Mucosa of descending colon (tissue), 3 donors: Measurements from ENCODE around the gene PPP1R18. TPM values are rescaled to one million over a fixed set of nuclear protein-coding genes. Genes with fewer than 3 reads are reported as not detected.
"Not testable (repeated sequence)": the region's sequence is repeated elsewhere in the genome, so short reads cannot be mapped to it uniquely, and the experiment has no call there.

Experiments used
- ATAC-seq: fragments of 200-7000 bp; cut with Tn5 transposase; one replicate; pipeline ENCODE4 v1.9.1; 2020; ENCODE audit warnings: mild to moderate bottlenecking, moderate library complexity
- DNase-seq, 3 donors: peaks; one replicate each; pipeline ENCODE4 v3.0.0-alpha.2; 2020
- H3K36me3 ChIP-seq: fragments of 200-600 bp; one replicate; pipeline ENCODE4 v1.8.0; 2021; ENCODE audit warnings: low read depth, mild to moderate bottlenecking
- H3K4me1 ChIP-seq: fragments of 200-600 bp; one replicate; pipeline ENCODE4 v1.8.0; 2021; ENCODE audit warnings: low read depth, mild to moderate bottlenecking
- H3K4me3 ChIP-seq: fragments of 200-600 bp; one replicate; pipeline ENCODE4 v1.8.0; 2021; ENCODE audit warnings: mild to moderate bottlenecking
- H3K9me3 ChIP-seq: fragments of 200-600 bp; one replicate; pipeline ENCODE4 v1.8.0; 2021; ENCODE audit warnings: mild to moderate bottlenecking
- intact Hi-C, 2 donors: fragments of 100-400 bp; cut with DNase I in 1 of 2; cut with micrococcal nuclease in 1 of 2; formaldehyde crosslinking; loops; one replicate each; pipeline versions ENCODE4 v1.11.0 to v1.11.1; 2022; cut with DNase I, micrococcal nuclease
- total RNA-seq, 3 donors: library from RNA; stranded (reverse); fragmentation: NEBNext Ultra II Directional in 2 of 3; extraction: Animal tissue kit (Norgen Biotek cat#: 25700) in 2 of 3; gene quantifications; one replicate each; pipeline versions ENCODE4 v1.2.1 to v1.2.4, GENCODE V29; 2021 to 2023
- TF ChIP-seq, protein P1 (sequence below): fragments of 200-600 bp; IDR thresholded peaks from one replicate; pipeline ENCODE4 v1.8.0; 2022; ENCODE audit warnings: antibody characterized with exemption, mild to moderate bottlenecking
- donor health status: DM: no; HTN: no; CAD: no; lungs with moderate emphysema.
- donor health status: DM: no; HTN: no; CAD: no.
- donor health status: DM: no; HTN: yes; CAD: no.

The PPP1R18 gene
- total RNA-seq, 3 donors from 2014 or later: 8.6 to 55.1 (median 22.1) TPM

DNA sequence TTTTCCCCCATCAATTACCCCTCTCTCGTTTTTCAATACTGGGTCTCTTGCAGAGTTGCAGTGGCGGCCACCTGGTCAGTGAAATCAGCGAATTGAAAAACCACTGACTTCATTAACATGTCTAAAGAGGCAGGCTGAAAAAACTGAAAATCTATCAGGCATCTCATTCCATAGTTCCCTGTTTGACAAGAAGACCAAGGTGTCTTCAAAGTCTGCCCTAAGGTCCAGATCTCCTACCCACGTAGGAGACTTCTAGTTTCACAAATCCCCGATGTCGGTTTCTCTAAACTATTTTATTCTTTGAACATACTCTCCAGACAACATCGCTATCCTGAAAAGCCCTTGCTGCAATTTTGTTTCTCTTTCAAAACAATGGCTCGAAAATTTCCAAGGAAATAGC is 32.9 kb upstream of the PPP1R18 start:
- H3K9me3 ChIP-seq: no peaks in the 10 kb centered on the region
- H3K4me1 ChIP-seq: peaks cover 30% of the 10 kb centered on the region
- ATAC-seq: no peak
- intact Hi-C loops: no loop called here
- peak in 1 of 3 donors; percentile 22 for DNase-seq
- peaks cover 4% of the 10 kb centered on the region for H3K36me3 ChIP-seq
- TF ChIP-seq, protein P1, sequence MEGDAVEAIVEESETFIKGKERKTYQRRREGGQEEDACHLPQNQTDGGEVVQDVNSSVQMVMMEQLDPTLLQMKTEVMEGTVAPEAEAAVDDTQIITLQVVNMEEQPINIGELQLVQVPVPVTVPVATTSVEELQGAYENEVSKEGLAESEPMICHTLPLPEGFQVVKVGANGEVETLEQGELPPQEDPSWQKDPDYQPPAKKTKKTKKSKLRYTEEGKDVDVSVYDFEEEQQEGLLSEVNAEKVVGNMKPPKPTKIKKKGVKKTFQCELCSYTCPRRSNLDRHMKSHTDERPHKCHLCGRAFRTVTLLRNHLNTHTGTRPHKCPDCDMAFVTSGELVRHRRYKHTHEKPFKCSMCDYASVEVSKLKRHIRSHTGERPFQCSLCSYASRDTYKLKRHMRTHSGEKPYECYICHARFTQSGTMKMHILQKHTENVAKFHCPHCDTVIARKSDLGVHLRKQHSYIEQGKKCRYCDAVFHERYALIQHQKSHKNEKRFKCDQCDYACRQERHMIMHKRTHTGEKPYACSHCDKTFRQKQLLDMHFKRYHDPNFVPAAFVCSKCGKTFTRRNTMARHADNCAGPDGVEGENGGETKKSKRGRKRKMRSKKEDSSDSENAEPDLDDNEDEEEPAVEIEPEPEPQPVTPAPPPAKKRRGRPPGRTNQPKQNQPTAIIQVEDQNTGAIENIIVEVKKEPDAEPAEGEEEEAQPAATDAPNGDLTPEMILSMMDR: no peak
- no peak overlapping the region for H3K4me3 ChIP-seq

DNA sequence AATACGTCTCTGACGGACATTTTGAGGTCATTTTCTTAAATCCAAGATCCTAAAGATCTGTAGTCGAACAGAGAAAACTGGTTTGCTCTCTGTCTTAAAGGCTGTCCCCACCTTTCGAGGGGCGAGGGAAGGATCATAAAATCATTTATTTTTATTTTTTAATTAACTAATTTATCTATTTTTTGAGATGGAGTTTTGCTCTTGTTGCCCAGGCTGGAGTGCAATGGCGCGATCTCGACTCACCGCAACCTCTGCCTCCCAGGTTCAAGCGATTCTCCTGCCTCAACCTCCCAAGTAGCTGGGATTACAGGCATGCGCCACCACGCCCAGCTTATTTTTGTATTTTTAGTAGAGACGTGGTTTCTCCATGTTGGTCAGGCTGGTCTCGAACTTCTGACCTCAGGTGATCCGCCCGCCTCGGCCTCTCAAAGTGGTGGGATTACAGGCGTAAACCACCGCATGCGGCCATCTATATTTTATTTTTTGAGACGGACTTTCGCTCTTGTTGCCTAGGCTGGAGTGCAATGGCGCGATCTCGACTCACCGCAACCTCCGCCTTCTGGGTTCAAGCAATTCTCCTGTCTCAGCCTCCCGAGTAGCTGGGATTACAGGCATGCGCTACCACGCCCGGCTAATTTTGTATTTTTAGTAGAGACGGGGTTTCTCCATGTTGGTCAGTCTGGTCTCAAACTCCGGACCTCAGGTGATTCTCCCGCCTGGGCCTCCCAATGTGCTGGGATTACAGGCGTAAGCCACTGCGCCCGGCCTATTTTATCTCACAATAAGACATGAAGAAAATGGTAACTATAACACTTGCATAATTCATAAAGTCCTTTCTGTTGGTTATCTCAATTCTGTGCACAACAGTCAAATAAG is 31.6 kb upstream of the PPP1R18 start:
- peak; percentile 27 to 58 (median 50) for DNase-seq
- H3K36me3 ChIP-seq, intact Hi-C loops, H3K9me3 ChIP-seq, ATAC-seq: not testable (repeated sequence)
- Histone ChIP-seq H3K4me1 (peaks cover 30% of the 10 kb centered on the region), H3K4me3 (peak overlapping the region; percentile 25)

DNA sequence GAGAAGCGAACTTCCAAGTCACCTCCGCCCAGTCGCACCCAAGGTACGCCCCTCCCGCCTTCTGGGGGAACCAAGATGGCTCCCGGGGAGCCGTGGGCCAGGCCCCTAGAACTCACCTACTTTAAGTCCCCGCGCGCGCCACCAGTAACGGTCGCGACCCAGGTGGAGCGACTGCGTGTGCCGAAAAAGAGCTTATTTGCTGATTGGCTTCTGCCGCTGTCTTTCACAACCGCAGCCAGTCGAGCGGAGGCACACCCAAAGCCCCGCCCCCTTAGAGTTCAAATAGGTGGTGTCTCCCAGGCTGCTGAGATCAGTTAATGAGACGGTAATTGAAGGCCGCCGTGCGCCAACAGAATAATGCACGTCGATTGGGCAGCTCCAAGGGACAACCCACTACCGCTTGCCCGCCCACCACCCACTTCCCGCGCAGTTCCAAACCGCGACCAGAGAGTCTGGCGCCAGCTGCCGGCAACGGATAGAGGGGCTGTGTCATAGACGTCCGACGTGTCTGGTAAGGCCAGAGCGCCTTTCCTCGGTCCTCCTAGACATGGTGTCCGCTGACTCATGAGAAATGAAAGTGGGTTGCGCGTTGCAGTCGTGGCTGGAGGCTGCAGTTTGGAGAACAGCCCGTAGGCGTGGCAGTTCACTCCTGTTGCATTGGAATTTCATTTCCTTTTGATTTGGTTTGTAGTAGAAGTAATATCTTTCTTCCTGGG is 30.8 kb upstream of the PPP1R18 start, which contains the start of gene MDC1:
Gene MDC1 (minus strand): TSS at position 153 of the 716 bp plus-strand sequence. CDS start 2,106 bp downstream, outside the sequence.
- TF ChIP-seq, protein P1: peak; percentile 52
- Histone ChIP-seq H3K4me3 (peak within 1 kb of the TSS; percentile 25), H3K36me3 (no peaks in the 10 kb centered on the region), H3K9me3 (no peaks in the 10 kb centered on the region), H3K4me1 (peaks cover 28% of the 10 kb centered on the region)
- DNase-seq (peak; percentile 99 to 100 (median 99)), ATAC-seq (peak; percentile 81)
- intact Hi-C loops: no loop called here

DNA sequence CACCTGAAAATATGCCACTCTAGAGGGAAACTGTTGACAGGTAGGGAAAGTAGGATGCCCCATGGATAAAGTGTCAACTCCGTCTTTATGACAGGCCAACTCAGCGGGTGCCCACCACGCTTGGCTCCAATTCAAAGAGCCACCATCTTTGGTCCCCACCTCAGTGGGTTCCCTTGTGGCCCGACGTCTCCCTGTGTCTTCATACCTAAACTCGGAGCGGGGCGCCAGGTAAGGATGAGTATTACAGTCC is 30.4 kb upstream of the PPP1R18 start:
- H3K4me3 ChIP-seq: peak overlapping the region; percentile 25
- H3K9me3 ChIP-seq: no peaks in the 10 kb centered on the region
- H3K36me3 ChIP-seq: no peaks in the 10 kb centered on the region
- ATAC-seq: no peak
- DNase-seq: no peak
- peaks cover 23% of the 10 kb centered on the region for H3K4me1 ChIP-seq
- TF ChIP-seq, protein P1: no peak
- intact Hi-C loops: no loop called here

DNA sequence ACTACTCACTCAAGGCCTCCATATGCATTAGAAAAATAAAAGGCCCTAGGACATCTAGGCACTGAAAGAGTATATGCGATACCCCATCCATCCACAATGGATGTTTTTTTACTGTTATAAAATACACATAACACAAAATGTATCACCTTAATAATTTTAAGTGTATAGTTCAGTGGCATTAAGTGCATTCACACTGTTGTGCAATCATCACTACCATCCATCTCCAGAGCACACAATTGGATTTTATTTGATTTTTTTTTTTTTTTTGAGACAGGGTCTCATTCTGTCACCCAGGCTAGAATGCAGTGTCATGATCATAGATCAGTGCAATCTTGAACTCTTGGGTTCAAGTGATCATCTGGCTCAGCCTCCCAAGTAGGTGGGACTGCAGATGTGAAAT is 27.8 kb upstream of the PPP1R18 start:
- Histone ChIP-seq H3K36me3 (no peaks in the 10 kb centered on the region), H3K9me3 (no peaks in the 10 kb centered on the region), H3K4me3 (no peak overlapping the region), H3K4me1 (peaks cover 18% of the 10 kb centered on the region)
- ATAC-seq (no peak), DNase-seq (no peak)
- TF ChIP-seq, protein P1: no peak
- intact Hi-C loops: no loop called here

DNA sequence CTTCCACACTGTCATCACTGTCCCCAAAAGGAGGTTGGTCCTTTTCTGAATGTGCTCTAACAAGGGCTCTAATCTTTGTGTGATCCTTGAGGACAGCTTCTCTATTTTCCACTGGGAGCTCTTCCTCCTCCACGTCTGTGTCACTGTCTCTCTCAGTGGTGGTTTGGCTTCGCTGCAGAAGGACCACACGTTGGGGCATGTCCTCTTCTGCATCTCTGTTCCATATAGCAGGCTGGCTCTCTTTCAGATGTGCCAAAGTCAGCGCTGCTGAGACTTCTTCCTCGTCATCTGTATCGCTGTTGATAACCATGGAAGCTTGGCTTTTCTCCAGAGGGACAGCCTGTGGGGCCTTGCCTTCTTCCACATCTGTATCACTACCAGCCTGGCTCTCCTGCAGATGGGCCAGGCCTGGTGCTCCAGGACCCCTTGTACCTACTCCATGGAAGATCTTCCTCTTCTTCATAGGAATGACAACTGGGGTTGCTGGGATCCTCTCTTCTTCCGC is 26.0 kb upstream of the PPP1R18 start:
- Histone ChIP-seq H3K4me1 (peaks cover 4% of the 10 kb centered on the region), H3K9me3 (no peaks in the 10 kb centered on the region), H3K4me3 (no peak overlapping the region), H3K36me3 (no peaks in the 10 kb centered on the region)
- ATAC-seq (no peak), DNase-seq (no peak)
- intact Hi-C loops: no loop called here
- TF ChIP-seq, protein P1: no peak
